Left hindlimb (tissue), 1 donor: ENCODE results near the gene ARHGEF6.
"Not testable (repeated sequence)": the region's sequence is repeated elsewhere in the genome, so short reads cannot be mapped to it uniquely, and the experiment has no call there.

ENCODE experiments used
- DNase-seq: peaks from one replicate; pipeline ENCODE4 v3.0.0-alpha.2; 2018

Gene ARHGEF6

DNA sequence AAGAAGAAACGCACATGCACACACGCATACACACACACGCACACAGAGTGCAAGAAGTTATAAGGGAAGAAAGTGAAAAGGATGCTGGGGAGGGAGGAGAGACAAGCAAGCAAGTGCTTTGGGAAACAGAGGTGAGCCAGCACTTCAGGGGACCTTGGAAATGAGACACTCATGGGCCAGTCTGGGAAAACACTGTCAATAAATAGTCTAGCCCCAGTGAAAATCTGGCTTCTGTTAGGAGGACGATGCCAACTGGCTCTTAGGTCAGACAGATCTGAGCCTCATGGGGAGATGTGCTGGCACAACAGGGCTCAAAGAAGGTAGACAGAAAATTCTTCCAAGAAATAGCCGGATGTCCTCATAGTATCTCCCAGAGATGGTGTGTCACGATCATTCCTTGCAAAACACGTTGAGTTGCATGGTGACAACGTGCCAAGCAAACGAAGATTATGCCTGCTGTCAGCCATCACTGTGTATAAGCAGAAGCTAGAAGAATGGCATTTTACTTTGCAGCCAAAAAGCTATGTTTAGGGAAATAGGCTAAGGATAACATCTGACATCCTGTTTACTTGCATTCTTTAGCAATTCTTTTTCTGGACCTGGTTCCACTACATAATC is 557 bp upstream of the ARHGEF6 start:
- no peak for DNase-seq

GRCh38 chrX:136780241-136780640 is 491 bp downstream of the ARHGEF6 start:
- DNase-seq: no peak

GRCh38 chrX:136779346-136779781 is 1.4 kb downstream of the ARHGEF6 start:
- no peak for DNase-seq

GRCh38 chrX:136778916-136779315 is 1.8 kb downstream of the ARHGEF6 start:
- DNase-seq: no peak

GRCh38 chrX:136778020-136778419 is 2.7 kb downstream of the ARHGEF6 start:
- DNase-seq: no peak

DNA sequence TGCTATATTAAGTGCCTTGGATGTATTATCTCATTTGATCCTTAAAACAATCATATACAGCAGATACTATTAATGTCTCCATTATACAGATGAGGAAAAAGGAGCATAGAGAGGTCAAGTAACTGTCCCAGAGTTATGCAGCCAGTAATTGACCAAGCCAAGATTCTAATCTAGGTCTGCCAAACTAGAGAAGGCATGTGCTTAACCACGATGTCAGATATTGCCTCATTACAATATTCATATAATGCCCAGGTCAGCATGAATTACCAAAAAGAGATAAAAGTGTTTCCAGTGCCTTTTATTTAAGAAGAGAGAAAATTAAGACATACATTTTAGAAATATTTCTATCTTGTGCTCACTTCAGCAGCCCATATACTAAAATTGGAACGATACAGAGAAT is 7.1 kb downstream of the ARHGEF6 start:
- DNase-seq: no peak

DNA sequence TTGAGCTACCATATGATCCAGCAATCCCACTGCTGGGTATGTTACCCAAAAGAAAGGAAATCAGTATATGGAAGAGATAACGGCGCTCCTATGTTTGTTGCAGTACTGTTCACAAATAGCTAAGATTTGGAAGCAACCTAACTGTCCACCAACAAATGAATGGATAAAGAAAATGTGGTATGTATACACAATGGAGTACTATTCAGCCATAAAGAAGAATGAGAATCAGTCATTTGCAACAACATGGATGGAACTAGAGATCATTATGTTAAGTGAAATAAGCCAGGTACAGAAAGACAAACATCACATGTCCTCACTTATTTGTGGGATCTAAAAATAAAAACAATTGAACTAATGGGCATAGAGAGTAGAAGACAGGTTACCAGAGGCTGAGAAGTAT is 8.9 kb downstream of the ARHGEF6 start:
- DNase-seq: not testable (repeated sequence)

DNA sequence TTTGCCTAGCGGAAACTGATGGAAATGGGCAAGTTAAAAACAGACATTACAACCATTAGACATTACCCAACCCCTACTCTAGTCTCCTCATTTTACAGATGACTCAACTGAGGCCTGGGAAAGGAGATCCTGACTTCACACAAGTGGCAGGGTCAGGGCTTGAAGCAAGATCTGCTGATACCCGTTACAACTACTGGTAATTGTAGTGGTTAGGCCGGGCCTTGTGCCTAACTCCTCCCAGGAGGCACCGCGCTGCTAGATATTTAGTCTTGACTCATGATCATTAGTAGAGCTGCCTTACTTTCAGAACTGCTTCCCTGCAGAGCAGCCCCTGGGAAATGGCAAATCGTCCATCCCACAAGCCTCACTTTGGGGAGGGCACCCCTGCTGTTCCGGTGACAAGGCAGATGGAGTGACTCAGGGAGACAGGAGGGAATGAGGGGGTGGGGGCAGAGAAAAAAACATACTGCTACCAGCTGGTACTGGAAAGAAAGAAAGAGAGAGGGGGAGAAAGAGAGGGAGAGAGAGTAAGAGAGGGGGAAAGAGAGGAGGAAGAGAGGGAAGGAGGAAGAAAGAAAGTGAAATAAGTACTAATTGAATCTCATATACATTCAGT is 12.2 kb downstream of the ARHGEF6 start:
- DNase-seq: no peak

GRCh38 chrX:136767104-136767941 is 13.4 kb downstream of the ARHGEF6 start:
- peak; percentile 67 for DNase-seq

GRCh38 chrX:136766785-136767103 is 14.0 kb downstream of the ARHGEF6 start:
- no peak for DNase-seq

DNA sequence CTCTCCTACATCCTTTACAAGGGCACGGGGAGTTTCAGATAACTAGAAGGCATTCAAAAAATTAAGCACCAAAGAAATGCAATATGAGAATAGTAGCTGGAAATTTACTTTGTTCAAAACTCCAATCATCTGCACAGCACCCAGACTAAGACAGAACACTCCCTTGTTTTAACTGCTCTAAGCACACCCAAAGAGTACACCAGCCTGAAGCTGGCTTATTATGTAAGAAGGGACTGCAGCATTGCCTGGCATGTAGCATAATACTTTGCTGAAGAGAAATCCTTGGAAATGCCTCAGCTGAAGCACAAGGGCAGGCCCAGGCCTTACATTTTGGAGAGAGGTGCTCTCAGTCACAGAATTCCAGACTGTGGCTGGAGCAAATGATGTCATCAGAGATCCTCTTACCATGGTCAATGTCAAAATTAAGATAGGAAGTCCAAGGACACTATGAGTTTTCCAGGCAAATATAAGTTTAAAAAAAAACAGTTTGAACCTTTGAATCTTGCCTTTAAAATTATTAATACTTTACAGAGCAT is 14.8 kb downstream of the ARHGEF6 start:
- no peak for DNase-seq

DNA sequence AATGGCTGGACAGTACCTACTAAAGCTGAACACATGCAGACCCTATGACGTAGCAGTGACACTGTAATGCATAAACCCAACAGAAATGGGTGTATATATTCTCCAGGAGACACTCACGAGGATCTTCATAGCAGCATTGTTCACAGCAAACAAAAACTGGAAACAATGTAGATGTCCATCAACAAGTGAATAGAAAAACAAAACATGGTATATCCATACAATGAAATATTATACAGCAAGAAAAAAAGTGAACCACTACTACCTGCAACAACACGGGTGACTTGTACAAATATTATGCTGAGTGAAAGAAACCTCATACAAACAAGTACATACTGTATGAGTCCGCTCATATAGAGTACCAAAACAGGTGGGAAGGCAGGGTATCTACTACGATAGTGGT is 16.5 kb downstream of the ARHGEF6 start:
- no peak for DNase-seq

DNA sequence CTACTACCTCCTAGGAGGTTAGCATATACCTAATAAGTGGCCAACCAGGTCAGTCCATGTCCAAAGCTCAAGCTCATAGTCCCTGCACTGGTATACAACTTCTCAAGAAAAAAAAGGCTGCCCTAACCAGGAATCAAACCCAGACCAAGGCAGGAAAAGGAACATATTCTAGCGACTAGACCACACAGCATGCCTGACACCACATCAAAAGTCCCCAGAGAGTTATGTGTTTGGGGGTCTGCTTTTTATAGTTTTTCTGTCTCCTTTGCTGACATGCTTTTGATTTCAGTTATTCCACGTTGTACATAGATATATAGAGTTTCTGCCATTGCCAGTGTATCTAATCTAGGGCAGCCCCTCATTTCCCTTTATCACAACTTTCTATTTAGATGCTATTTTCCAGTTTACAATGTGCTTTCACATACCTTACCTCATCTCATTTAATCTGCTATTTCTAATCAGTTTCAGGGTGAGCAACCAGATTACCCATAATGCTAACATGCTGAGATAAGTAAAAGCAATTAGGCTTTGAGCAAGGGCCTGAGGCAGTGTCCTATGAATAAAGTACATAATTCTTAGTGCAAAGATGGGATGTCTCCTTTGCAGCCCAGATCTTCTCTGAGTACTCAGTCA is 17.8 kb downstream of the ARHGEF6 start:
- DNase-seq: no peak

DNA sequence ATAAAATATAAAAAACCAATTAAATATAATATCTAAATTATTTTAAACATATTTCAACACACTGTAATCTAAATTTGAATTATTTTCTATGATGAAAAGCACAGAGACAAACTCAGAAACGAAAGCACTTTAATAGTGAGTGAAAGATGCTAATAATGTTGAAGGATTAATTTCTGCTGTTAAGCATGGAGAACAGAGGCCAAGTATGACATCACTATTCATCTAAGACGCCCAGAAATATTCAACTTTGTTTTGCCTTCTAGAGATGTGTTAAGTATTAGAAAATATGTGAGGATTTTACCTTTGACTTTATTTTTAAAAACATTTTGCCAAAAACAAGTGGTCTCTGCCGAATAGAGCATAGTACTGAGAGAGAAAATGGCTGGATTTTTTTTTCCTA is 19.3 kb downstream of the ARHGEF6 start:
- DNase-seq: no peak

- DNase-seq: no peak
Measured at GRCh38 chrX:136759968-136760367, 20.8 kb downstream of the ARHGEF6 start.

DNA sequence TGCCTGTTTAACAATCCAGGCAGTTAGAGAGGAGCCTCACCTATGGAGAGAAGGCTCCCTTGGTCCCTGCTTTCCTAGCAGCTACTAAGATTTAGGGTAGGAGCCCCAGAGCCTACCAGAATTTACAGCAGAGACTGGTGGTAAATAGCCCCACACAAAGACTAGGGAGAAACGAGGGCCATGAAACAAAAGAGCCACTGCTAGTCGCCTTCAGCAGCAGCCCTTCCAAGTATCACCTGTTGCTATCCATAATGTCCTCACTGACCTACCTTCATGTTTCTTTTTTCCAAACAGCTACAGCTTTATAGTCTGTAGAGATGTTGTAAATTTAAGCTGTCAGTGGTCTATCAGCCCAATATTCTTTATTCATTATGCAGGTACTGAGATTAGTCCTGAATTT is 25.3 kb downstream of the ARHGEF6 start:
- no peak for DNase-seq

DNA sequence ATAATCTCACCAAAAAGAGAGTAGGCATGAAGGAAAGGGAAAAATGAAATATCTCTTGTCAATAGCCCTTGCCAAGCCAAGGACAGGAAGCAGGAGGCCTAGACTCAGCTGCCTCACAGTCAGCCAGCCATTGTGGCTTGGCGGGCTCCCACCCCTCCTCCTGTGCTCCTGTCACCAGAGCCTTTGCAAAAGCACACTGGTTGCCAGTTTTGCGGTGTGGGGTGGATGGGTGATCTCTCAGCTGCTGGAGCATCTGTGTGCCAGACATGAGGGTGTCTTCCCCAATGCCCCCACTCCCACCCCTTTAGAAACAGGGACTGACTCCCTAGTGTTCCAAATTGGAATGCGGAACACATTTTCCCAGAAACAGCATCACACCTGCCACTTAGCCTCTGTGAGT is 26.1 kb downstream of the ARHGEF6 start:
- peak; percentile 78 for DNase-seq

- DNase-seq: no peak
Measured at GRCh38 chrX:136752796-136753195, 27.9 kb downstream of the ARHGEF6 start.

- no peak for DNase-seq
Measured at GRCh38 chrX:136752346-136752745, 28.4 kb downstream of the ARHGEF6 start.

DNA sequence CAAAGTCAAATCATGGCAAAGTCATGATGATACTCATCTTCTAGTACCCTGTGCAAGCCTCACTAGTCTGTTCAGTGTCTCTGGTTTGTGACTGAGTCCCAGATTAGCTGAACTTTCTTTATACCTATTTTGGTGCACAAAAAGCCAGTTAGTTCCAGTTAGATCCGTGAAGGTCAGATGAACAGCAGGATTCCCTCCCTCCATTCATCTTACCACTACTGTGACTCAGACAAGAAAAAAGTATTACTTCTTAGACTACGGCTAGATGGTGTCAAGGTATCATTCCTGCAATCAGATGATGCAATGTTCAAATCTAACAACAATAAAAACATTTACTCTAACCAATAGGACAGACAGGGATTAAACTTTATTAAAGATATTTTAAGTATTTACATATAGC is 30.4 kb downstream of the ARHGEF6 start:
- no peak for DNase-seq

DNA sequence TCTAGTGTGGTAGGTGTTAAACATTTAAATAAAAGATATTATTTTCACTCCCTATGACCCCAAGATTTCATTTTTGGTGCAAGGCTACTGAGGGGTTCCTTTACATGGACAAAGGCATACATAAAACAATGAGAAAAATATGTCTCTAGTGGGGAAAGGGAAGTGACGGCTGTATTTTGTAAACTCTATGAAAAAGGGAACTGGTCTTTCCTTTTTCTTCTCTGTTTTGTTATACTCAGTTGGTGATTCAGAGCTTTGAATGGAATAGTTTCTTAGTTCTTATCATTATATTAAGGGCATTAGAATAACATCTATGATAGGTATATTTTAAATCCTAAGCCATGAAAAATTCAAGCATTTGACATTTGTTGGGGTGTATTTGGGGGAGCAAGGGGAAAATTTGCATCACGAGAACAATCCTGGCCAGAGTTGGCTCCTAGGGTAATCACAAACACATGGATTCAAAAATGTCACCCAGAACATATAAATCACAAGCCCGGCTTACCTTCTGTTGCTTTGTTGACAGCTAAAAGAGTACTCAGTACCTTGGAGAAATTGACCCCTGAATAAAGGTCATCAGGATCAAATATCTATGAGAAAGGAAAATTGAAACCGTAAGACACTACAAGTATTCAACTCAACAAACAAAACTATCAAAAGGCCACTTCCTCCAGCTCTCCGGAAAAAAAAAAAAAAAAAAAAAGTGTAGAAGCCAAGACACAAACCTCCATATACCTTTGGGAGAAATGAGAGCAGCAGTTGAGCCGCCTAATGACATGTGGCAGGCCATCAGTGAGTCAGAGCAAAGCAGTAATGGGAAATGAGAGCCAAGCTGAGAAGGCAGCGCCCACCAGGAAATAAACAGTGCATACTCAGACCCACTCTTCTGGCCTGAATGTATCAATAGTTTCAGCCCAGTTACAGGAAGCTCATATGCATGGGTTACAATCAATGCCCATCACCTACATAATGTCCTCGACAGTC is 33.4 kb downstream of the ARHGEF6 start:
- DNase-seq: no peak
